Measurements from ENCODE around the gene CDKL1. TPM values are rescaled to one million over a fixed set of nuclear protein-coding genes. Genes with fewer than 3 reads are reported as not detected.

Gene CDKL1
- total RNA-seq, 1 experiment from 2014 or later = 2.4 TPM

- BruUV-seq (replicated peaks) = no TSS peak
Measured at GRCh38 chr14:50398189-50398580, 1.5 kb upstream of the CDKL1 start.

GRCh38 chr14:50397390-50398188 is 908 bp upstream of the CDKL1 start:
- peak in 1 of 2 experiments; percentile 8 for DNase-seq
- Histone ChIP-seq H3K4me2 (peak overlapping the region; percentile 98), H3K79me2 (ENCODE audit: low read depth) (no peaks in the 10 kb centered on the region), H3K36me3 (ENCODE audit: low read depth) (no peaks in the 10 kb centered on the region), H2AFZ (peak overlapping the region; percentile 96), H4K20me1 (ENCODE audit: insufficient read depth) (no peaks in the 10 kb centered on the region), H3K27me3 (ENCODE audit: insufficient read depth, low read depth) (no peaks in the 10 kb centered on the region), H3F3A (ENCODE audit: insufficient read depth, low read depth) (peaks cover 8% of the 10 kb centered on the region), H3K9me2 (ENCODE audit: insufficient read depth) (no peaks in the 10 kb centered on the region), H3K9me3 (ENCODE audit: insufficient read depth, low read depth) (no peaks in the 10 kb centered on the region), H3K4me1 (replicated peaks; ENCODE audit: insufficient read depth) (no peaks in the 10 kb centered on the region), H3K27ac (no peak overlapping the region), H3K4me3 (peak overlapping the region; percentile 75)
- ChIA-PET CTCF (interaction anchor here (0.6 kb wide), 1 partner anchor 792 kb away, joined by 8 read pairs; no protein-coding TSS in a partner anchor), POLR2A (ENCODE audit: unreplicated experiment) (no interaction called here)
- intact Hi-C loops (cut with micrococcal nuclease; ENCODE audit: unreplicated experiment) = no loop called here
- TF ChIP-seq EZH2 (IDR thresholded peaks at IDR 0.05; ENCODE audit: low read depth) (no peak), CTCF (conservative IDR thresholded peaks at IDR 0.05) (no peak)
- no TSS peak for BruUV-seq (replicated peaks)

More at GRCh38 chr14:50398189-50398580, 1.5 kb upstream of the CDKL1 start:
- intact Hi-C loops (cut with micrococcal nuclease; ENCODE audit: unreplicated experiment) = no loop called here
- no peaks in the 10 kb centered on the region for H3K79me2 ChIP-seq (ENCODE audit: low read depth)
- H3K4me2 ChIP-seq = no peak overlapping the region
- H3K9me3 ChIP-seq (ENCODE audit: insufficient read depth, low read depth) = no peaks in the 10 kb centered on the region
- 0 out of 2 replicates have a peak, but pooled peaks cover 1% of the 10 kb centered on the region for H3K4me1 ChIP-seq (replicated peaks; ENCODE audit: insufficient read depth)
- H3K27ac ChIP-seq = no peak overlapping the region
- H3K9me2 ChIP-seq (ENCODE audit: insufficient read depth) = no peaks in the 10 kb centered on the region
- H3K27me3 ChIP-seq (ENCODE audit: insufficient read depth, low read depth) = no peaks in the 10 kb centered on the region
- ChIA-PET CTCF (interaction anchor here (0.6 kb wide), 1 partner anchor 793 kb away, joined by 8 read pairs; no protein-coding TSS in a partner anchor), POLR2A (ENCODE audit: unreplicated experiment) (no interaction called here)
- H3K36me3 ChIP-seq (ENCODE audit: low read depth) = no peaks in the 10 kb centered on the region
- H3F3A ChIP-seq (ENCODE audit: insufficient read depth, low read depth) = peaks cover 11% of the 10 kb centered on the region
- DNase-seq = no peak
- no peak overlapping the region for H3K4me3 ChIP-seq
- H4K20me1 ChIP-seq (ENCODE audit: insufficient read depth) = no peaks in the 10 kb centered on the region
- TF ChIP-seq CTCF (conservative IDR thresholded peaks at IDR 0.05) (no peak), EZH2 (IDR thresholded peaks at IDR 0.05; ENCODE audit: low read depth) (no peak)
- H2AFZ ChIP-seq = no peak overlapping the region

- Histone ChIP-seq H3K4me3 (peak overlapping the region; percentile 75; the same call in 1 of the 2 replicates), H3K9me2 (ENCODE audit: insufficient read depth) (no peaks in the 10 kb centered on the region), H4K20me1 (ENCODE audit: insufficient read depth) (no peaks in the 10 kb centered on the region), H2AFZ (peak overlapping the region; percentile 97), H3K9me3 (ENCODE audit: insufficient read depth, low read depth) (no peaks in the 10 kb centered on the region), H3K79me2 (ENCODE audit: low read depth) (no peaks in the 10 kb centered on the region), H3F3A (ENCODE audit: insufficient read depth, low read depth) (peaks cover 8% of the 10 kb centered on the region), H3K4me2 (peak overlapping the region; percentile 98), H3K4me1 (replicated peaks; ENCODE audit: insufficient read depth) (no peaks in the 10 kb centered on the region), H3K36me3 (ENCODE audit: low read depth) (no peaks in the 10 kb centered on the region), H3K27ac (no peak overlapping the region), H3K27me3 (ENCODE audit: insufficient read depth, low read depth) (no peaks in the 10 kb centered on the region)
- no peak for DNase-seq
- POLR2A ChIA-PET (ENCODE audit: unreplicated experiment) = no interaction called here
- CTCF ChIA-PET = no interaction called here
- TSS peak; percentile 38 for BruUV-seq (replicated peaks)
- no peak for TF ChIP-seq EZH2 (IDR thresholded peaks at IDR 0.05; ENCODE audit: low read depth)
- intact Hi-C loops (cut with micrococcal nuclease; ENCODE audit: unreplicated experiment) = no loop called here
Measured at GRCh38 chr14:50395448-50395847, 1.2 kb downstream of the CDKL1 start.
